Dedifferentiated amniotic fluid mesenchymal stem cell (primary cell): Measurements from ENCODE around the gene C1orf167.
"Not testable (repeated sequence)": the region's sequence is repeated elsewhere in the genome, so short reads cannot be mapped to it uniquely, and the experiment has no call there.

Source experiments
- DNase-seq: peaks from one replicate; pipeline ENCODE4 v3.0.0-alpha.2; 2016; ENCODE audit errors: extremely low spot score

The C1orf167 gene

DNA sequence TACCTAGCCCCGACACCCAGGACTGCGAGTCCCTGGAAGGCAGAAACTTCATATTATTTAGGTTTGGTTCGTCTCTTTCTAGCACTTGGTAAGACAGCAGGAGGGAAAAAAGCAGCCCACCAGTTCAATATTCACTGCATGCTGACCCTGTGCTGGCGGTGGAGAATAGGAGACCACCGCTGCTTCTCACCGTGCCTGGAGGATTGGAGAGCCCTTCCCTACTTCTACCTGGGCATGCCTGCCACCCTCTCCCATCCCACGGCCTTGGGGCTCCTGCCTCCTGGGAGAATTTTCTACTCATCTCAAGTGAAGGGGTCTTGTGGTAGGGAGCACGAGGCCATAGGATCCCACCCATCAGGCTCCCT, 38.4 kb downstream of the C1orf167 start:
- no peak for DNase-seq

DNA sequence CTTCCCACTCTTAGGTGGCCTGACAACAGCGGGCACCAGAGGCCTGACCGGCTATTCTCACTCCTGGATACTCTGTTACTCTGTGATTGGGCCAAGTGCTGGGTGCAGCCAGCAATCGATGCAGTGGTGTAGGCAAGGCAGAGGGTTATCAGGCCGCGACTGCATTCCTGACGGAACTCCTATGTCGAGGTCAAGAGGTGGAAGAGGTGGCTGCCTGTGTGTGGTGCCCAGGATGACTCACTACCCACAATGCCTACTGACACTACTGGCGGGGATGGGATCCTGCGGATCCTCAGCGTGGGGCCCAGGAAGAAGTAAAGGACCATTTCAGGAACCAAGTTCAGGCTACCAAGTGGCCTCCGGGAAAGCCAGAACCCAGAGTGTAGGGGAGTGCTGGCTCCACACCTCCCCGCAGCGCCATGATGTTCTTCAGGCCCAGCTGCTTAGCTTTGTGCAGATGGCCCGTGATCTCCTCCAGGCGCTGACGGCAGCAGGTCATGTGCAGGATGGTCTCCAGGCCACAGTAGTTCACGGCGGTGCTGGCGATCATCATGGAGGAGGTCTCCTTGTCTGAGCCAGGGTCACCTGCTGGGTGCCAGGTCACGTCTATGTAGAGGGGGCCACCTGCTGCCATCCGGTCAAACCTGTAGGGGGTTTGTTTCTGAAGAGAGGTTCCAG, 38.9 kb downstream of the C1orf167 start:
- no peak for DNase-seq

DNA sequence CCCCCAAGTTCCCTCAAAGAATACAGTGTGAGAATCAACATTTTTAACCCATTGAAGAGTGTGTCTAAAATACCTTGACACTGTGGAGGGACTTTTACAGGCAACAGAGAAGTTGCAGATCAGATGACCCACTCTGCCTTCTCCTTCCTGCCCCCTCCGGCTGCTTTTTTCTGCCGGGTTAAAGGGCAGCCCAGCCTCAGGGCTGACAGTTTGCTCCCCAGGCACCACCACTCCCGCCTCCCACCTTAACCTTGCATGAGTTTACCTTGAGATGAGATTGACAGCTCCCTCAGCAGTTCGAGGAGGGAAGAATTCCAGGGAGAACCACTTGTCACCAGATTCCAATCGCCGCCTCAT, 40.6 kb downstream of the C1orf167 start:
- no peak for DNase-seq

DNA sequence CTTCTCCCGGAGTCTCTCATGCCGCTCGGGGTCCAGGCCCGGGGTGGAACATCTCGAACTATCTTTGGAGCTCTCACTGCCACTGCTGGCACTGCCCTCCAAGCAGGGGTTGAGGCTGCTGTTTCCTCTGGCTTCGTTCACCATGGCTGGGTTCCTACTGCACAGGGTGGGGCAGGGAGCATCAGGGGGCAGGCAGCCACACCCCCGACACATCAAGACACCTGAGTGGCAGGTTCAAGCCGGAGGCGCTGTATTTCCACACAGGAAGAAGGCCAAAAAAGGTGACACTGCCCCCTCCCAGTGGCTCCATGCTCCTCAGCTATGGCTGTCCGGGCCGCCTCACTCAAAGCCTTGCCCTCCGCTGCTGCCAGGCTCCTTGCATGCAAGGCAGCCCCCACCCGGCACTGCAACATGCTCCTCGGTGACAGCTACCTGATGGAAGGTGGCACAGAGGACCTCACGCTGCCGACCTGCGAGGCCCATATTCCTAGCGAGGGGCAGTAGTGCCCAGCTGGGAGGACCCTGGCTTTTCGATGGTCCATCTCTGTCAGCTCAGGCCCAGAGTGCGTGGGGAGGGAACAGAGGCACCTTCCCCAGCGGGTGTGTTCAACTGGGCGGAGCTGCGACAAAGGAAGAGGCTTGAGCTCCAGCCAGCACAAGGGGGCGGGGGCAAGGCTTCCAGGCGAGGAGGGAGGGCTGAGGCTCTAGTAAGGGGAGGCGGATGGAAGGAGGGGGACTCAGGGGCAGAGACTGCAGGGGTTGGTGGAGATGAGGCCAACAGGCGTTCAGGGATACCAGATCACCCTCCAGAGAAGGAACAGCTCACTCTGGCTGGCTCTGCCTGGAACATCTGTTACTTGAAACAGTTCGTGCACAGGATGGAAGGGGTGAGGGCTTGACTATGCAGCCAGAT, 41.2 kb downstream of the C1orf167 start:
- DNase-seq = peak; percentile 95

DNA sequence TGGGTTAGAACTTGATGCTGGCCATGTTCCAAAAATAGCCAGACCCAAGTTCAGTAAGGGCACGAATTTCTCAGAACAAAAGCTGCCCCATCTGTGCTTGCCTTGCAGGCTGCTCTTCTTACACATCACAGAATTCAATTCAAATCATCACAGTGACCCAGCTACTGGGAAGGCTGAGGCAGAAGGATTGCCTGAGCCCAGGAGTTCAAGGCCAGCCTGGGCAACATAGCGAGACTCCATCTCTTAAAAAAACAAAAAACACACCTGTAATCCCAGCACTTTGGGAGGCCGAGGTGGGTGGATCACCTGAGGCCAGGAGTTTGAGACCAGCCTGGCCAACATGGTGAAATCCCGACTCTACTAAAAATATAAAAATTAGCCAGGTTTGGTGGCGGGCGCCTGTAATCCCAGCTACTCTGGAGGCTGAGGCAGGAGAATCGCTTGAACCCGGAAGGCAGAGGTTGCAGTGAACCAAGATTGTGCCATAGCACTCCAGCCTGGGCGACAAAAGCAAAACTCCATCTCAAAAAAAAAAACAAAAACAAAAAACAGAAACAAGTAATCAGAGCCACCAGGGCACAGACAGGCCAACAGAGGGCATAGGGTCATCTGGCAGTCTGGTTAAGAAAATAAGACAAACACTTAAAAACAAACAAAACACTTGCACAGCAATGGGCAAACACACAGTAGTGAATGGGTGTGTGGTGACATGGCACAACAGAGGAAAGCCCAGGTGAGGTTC, 42.1 kb downstream of the C1orf167 start:
- not testable (repeated sequence) for DNase-seq

DNA sequence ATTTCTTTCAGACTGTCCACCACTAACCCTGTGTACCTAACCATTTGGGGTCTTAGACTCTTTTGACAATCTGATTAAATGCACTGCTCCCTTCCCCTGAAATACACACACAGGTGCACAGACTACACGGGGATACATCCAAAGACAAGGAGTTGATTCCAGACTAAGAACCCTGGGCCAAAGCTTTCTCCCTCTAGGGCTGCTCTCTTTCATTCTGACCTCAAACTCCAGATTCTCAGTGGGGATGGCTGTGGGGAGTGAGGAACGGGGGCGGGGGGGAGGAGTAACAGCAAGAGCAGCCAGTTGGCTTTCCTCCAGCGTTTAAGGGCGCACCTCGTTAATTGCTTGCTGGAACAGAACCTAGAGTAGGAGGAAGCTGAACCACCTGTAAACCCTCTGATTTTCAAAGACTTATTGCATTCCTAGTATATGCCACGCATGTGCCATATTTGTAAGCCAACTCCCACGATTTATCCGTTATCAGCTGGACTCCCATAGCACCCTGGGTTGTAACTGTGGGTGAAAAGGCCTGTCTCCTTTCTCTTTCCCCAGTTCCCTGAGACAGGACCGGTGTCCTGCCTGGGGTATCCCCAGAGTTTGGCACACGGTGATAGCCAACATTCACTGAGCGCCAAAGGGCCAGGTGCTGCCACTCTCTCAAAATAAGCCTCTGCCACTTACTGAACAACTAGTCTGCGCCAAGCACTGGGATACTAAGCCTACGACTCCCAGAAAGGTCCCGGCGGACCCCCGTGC, 42.9 kb downstream of the C1orf167 start:
- DNase-seq = no peak

DNA sequence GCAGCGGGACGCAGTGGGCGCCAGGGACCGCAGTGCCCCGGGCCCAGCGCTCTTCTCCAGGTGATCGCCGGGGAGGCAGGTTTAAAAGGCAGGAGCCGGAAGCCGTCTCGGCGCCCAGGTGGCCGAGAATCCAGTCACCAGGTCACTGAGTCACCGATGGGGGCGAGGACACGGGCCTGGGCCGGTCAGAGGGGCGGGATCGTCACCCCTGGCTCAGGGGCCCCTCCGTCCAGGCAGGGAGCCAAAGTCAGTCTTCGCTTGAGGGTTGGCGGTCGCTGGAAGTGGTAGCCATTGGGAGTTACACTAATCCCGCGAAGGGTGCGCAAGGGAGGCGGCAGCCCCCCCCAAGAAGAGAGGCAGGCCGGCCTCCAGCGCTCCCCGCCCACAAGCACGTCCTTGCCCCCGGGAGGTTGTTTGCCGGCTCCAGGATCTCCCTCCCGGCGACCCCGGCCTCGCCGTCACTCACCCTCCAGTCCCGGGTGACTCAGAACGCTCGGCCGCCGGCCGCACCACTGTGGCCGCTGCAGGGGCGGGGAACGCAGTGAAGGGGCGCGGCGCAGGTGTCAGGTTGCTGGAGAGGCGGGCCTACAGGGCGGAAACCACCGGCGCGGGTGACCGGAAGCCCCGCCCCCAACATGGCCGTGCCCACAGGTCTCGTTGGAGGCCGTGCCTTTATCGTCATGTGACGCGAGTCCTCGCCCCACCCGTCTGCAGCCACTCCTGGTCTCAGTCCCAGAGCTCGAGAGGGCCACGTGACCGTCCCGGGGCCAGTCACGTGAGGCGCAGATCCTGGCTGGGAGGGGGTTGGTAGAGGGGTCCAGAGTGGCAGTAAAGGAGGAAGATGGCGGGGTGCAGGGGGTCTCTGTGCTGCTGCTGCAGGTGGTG, 43.7 kb downstream of the C1orf167 start, which contains the start of the genes CLCN6 and MTHFR:
CLCN6 (plus strand) TSS at position 770 of the 885 bp plus-strand sequence; CDS start at position 842, 72 bp downstream.
MTHFR (minus strand) TSS at position 543 of the 885 bp plus-strand sequence. CDS start 2,848 bp downstream, outside the sequence.
- peak; percentile 99 for DNase-seq

DNA sequence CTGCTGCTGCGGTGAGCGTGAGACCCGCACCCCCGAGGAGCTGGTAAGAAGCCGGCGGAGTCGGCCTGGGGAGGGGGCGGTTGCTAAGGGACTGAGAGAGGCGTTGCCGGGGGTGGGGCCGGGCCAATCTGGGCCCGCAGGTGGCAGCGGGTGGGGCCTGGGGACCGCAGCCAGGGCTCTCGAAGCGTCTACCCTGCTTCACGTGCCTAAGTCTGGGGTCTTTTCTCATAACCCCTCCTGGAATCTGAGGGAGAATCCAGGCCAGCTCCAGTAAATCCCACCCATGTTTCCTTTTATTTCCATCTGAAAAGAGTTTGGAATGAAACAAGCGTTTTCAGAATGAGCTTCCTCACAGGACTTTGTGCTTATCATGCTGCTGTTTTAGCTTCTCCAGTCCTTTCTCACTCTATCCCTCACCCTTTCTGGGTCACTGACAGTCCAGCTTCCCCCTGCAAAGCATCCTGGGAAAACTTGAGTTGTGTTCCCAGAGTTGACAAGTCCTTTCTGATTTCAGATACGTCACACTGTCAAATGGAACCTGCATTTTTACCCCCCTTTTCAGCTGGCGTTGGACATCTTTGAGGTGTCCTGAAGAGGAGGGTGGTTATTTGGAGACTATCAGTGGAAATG, 44.4 kb downstream of the C1orf167 start:
- DNase-seq = peak; percentile 43

DNA sequence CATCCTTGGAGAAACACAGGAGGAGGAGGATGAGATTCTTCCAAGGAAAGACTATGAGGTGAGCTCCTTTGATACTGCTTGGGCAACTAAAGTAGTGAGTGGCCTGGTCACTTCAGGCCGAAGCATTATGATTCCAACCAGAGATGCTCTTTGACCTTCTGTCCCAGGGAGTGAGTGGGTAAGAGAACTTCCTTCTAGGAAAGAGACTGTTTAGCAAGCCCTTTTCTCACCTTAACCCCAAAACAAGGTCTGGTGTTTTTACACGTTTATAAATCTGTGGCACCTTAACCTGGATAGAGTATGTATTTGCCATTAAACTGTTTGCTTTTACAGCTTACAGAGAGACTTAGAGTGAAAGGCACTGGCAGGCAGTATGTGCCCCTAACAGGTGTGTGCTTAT, 45.1 kb downstream of the C1orf167 start:
- no peak for DNase-seq

DNA sequence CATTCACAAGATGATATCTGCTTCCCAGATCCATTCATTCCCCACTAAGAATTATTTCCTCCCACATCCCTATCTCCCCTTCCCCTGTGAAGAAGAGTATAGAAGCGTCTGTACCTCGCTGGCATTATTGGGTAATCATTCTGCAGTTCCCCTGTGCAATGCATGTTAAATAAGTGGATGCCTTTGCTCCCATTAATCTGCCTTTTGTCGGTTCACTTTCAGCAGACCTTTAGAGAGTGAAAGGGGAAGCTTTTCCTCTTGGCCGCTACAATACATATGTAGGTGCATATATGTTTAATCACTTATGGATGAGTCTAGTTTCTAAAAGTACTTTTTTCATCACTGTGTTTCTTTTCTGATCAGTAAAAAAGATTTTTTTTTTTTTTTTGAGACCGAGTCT, 51.0 kb downstream of the C1orf167 start:
- DNase-seq = no peak

DNA sequence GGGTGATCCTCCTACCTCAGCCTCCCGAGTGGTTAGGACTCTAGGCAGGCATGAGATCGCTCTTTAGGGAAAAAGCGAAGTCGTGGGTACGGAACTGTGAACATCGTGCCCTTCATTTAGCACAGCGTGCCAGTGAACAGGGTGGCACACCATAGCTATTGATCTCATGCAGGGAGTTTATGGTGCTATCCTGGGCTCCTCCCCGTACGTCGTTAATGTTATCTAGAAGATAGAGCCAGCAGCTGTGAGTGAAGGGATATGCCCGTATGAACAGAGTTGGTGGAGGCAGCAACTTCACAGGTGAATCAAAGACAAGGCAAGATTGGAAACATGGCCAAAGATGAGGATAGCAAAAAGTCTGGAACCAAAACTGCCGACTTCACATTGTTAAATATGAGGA, 55.2 kb downstream of the C1orf167 start:
- DNase-seq = no peak

DNA sequence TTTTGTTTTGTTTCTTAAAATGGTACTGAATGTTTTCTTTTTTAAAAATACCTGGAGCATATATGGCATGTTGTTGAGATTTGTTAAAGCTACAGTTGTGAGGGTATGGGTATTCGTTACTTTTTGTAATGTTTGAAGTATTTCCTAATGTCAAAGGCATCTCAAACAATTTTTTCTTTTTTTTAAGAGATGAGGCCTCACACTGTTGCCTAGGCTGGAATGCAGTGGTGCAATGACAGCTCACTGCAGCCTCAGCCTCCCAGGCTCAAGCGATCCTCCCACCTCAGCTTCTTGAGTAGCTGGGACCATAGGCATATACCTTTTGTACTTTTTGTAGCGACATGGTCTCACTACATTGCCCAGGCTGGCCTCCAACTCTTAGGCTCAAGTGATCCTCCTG, 60.1 kb downstream of the C1orf167 start:
- DNase-seq = no peak

DNA sequence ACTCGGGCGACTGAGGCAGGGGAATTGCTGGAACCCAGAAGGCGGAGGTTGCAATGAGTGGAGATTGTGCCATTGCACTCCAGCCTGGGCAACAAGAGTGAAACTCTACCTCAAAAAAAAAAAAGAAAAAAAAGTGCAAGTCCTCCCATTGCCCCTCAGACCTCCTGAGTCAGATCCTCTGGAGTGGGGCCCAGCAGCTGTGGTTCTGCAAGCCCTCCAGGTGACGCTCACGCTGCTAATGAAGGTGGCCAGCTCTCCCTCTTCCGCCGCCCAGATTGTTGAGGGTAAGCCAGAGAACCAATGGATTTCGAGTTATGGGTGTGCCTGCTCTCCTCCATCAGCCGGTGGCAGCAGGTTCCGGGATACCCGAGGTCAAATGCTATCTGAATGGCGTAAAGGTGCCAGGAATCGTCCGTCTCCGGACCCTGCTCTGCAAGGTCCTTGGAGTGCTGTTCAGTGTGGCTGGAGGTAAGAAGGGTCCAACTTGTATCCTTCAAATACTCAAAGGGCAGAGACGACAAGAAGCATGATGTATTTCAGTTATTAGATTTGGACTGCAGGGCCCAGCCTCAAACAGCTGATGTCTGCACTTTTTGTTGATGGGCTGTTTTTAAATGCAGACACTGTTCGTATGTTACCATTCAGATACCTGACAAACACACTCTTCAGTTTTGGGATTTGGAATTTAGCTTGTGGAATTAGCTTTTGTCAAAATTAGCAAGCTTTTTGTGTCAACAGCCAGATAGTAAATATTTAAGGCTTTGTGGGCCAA, 61.6 kb downstream of the C1orf167 start:
- no peak for DNase-seq

DNA sequence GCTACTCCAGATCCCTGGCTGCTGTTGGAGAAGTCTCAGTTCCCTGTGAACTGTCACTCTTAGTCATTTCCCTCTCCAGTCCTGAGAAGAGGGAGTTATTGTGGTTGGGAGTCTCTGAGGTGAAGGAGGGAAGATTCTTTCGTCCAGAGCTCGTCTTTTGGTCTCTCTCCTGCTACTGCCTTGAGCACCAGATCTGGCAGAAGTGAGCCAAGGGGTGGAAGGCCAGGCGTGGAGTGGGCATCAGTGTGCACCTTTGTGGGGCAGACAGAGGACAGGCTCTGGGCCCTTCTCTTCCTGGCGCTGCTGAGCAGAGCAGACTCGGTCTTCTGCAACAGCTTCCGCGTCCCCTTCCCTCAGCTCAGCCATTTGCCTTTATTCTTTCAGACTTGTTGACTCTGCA, 63.1 kb downstream of the C1orf167 start:
- no peak for DNase-seq

DNA sequence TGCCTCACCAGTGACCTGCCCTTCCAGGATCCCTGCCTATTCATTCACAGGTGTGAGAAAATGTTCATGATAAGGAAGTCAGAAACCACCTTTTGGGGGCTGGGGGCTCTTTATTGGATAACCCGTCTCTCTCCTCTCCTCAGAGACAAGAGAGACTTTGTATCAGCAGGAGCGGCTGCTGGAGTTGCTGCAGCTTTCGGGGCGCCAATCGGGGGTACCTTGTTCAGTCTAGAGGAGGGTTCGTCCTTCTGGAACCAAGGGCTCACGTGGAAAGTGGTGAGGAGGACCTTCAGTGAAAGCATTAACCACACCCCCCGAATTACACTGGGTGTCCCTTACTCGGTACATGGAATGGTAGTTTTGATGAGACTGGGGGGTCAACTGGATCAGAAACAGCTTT, 65.0 kb downstream of the C1orf167 start:
- DNase-seq = no peak

DNA sequence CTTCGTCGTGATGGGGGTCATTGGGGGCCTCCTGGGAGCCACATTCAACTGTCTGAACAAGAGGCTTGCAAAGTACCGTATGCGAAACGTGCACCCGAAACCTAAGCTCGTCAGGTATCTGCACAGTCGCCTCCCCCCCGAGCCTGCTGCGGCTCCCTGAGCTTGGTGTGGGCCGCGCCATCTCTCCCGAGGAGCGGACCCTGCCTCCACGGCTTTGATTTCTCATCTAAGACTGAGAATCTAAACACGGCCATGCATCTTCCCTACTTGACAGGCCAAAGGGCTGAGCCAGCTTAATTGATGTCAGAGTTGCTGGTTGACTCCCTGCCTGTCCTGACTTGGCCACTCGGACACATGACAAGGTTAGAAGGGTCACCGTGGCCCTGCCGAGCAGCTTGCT, 66.5 kb downstream of the C1orf167 start:
- DNase-seq = no peak

DNA sequence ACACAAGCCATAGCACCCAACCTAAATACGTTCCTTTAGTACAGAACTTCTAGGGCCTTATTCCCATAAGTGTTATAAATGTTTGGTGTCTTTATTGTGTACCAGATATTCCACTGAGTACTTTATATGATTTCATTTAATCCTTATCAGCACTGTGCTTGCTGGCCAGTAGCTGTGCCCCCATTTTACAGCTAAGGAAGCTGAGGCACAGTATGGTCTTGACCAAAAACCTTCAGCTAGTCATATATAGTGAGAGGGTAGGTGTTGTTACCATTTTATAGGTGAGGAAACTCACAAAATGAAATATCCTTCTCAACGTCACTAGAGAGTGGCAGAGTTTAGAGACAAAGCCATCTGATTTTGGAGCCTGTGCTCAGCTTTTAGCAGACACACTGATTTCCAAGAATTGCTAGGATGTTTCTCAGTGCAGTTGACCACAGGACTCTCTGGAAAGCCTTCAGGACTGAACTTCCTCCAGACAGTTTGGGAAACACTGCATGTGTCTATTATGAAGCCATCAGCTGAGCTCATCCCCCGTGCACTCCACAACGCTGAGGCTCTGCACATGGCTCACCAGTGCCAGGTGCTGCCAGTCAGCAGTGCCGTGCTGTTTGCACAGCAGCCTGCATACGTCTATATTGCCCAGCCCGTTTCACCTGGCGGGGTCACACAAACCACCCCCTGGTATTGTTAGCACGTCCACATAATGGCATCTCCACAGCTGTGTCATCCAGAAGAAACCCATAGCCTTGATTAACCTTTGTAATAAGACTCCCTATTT, 70.1 kb downstream of the C1orf167 start:
- no peak for DNase-seq

DNA sequence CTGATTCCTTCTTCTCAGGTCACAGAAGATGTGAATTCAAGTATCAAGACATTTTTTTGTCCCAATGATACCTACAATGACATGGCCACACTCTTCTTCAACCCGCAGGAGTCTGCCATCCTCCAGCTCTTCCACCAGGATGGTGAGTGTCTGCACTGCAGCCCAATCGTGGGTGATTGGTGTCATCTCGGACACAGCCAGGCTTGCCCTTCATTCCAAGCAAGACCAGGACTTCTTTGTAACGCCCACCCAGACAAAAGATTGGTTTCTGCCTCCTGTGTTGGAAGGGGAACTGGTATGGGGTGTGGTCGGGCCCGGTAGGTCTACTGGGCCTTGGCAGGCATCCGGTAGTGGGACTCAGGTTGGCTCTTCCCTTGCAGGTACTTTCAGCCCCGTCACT, 71.5 kb downstream of the C1orf167 start:
- DNase-seq = no peak

DNA sequence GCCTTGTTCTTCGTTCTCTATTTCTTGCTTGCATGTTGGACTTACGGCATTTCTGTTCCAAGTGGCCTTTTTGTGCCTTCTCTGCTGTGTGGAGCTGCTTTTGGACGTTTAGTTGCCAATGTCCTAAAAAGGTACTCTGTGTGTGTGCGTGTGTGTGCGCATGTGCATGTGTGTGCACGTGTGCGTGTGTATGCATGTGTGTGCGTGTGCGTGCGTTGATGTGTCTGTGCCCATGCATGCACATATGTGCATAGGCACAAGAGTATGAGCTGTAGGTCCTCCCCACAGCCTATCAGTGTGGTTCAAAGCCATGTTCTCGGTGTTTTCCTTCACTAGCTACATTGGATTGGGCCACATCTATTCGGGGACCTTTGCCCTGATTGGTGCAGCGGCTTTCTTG, 71.9 kb downstream of the C1orf167 start:
- no peak for DNase-seq
